Retinal pigment epithelial cell (primary cell): Measurements from ENCODE around the gene ANO1.

Source experiments
- DNase-seq: peaks from one replicate; pipeline ENCODE4 v3.0.0-alpha.2; 2010; ENCODE audit warnings: low read depth
- H3K4me3 ChIP-seq: 2 replicates; pipeline ENCODE4 v1.5.1; 2011; ENCODE audit warnings: mild to moderate bottlenecking, low read length, control low read depth, moderate library complexity
- TF ChIP-seq, protein P1 (sequence below): conservative IDR thresholded peaks from 2 replicates; pipeline ENCODE4 v1.5.1; 2011; ENCODE audit warnings: low read depth, low read length, control low read depth, inconsistent platforms

Gene ANO1

DNA sequence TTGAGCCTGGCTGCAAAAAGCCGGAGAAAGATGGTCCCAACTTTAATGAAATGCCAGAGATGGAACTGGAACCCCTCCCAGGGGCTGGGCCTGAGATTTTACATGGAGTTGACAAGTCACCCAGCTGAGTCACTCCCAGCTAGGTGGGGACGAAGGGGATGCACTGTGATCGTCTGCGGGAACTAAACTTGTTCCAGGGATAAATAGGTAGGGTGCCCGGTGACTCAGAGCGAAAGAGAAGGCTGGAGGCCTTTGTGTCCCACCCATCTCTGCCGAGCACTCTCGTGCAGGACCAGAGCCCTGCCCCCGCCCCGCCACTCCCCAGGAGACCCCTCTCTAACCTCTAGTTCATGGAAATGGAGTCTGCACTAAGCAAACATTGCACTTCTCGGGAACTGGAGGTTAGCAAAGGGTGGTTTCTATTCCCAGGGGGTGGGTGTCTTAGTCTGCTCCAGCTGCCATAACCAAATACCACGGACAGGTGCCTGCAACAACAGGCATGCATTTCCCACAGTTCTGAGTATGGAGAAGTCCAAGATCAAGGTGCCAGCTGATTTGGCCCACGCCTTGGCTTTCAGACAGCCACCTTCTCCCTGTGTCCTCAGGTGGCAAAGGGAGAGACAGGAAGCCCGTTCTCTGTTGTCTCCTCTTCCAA lies 64.2 kb downstream of the ANO1 start:
- TF ChIP-seq, protein P1, sequence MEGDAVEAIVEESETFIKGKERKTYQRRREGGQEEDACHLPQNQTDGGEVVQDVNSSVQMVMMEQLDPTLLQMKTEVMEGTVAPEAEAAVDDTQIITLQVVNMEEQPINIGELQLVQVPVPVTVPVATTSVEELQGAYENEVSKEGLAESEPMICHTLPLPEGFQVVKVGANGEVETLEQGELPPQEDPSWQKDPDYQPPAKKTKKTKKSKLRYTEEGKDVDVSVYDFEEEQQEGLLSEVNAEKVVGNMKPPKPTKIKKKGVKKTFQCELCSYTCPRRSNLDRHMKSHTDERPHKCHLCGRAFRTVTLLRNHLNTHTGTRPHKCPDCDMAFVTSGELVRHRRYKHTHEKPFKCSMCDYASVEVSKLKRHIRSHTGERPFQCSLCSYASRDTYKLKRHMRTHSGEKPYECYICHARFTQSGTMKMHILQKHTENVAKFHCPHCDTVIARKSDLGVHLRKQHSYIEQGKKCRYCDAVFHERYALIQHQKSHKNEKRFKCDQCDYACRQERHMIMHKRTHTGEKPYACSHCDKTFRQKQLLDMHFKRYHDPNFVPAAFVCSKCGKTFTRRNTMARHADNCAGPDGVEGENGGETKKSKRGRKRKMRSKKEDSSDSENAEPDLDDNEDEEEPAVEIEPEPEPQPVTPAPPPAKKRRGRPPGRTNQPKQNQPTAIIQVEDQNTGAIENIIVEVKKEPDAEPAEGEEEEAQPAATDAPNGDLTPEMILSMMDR: no peak
- DNase-seq: no peak
- no peak overlapping the region for H3K4me3 ChIP-seq

DNA sequence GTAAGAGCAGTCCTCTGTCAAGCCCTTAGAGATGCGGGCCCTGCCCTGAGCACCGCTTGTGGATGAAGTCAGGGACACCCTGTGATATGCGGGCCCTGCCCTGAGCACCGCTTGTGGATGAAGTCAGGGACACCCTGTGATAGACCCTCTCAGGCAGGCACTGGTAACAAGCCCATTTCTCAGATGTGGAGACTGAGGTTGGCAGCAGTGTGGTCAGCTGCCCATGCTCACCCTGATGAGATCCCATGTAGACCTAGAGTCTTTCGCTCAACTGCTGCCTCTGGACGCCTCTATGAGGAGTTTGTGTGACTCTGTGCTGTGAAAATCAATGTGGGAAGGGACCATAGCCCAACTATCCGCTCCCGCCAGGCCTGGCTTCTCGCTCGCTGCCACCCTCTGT lies 66.1 kb downstream of the ANO1 start:
- H3K4me3 ChIP-seq: no peak overlapping the region
- no peak for DNase-seq
- TF ChIP-seq, protein P1: no peak

DNA sequence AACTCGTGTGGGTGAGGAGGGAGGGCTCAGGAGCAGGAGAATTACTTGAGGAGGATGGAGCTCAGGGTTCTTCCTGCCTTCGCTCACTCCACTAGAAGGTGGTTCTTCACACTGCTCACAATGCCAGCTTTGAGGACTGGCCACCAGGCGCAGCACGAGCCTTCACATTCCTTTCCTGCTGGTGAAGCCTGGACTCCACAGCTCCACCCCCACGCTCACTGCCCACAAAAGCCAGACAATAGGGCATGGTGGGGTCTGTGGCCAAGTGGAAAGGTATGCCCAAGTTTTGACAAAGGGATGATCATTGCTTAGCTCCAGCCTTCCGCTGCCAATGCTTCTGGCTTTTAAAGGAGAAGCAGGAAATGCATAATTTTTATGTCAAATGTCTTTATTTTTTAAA lies 67.0 kb downstream of the ANO1 start:
- no peak for DNase-seq
- TF ChIP-seq, protein P1: no peak
- no peak overlapping the region for H3K4me3 ChIP-seq

DNA sequence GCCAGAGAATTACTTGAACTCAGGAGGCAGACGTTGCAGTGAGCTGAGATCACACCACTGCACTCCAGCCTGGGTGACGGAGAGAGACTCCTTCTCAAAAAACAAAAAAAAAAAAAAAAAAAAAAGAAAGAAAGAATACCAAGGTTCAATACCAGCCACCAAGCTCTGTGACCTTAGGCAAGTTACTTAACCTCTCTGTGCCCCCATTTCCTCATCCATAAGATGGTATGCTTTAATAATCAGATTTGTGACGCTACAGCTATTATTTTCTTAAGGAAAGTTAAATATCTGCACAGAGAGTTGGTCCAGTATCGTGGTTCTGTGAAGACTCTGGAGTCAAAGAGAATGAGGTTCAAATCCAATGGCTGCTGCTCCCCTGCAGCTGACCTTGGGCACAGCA lies 67.7 kb downstream of the ANO1 start:
- TF ChIP-seq, protein P1: no peak
- no peak for DNase-seq
- no peak overlapping the region for H3K4me3 ChIP-seq

DNA sequence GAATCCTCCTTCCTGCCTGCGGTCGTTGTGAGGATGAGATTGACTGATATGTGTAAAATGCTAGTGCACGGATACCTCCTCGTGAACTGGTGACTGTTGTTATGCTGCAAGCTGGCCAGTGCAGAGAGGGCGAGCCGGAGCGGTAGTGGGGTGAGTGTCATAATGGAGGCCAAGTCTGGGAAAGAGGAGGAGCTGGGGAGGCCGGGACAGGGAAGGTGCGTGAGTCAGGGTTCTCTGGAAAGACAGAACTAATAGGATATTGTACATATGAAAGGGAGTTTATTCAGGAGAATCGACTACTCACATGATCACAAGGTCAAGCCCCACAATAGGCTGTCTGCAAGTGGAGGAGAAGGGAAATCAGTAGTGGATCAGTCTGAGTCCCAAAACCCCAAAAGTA lies 68.2 kb downstream of the ANO1 start:
- TF ChIP-seq, protein P1: no peak
- no peak for DNase-seq
- no peak overlapping the region for H3K4me3 ChIP-seq

DNA sequence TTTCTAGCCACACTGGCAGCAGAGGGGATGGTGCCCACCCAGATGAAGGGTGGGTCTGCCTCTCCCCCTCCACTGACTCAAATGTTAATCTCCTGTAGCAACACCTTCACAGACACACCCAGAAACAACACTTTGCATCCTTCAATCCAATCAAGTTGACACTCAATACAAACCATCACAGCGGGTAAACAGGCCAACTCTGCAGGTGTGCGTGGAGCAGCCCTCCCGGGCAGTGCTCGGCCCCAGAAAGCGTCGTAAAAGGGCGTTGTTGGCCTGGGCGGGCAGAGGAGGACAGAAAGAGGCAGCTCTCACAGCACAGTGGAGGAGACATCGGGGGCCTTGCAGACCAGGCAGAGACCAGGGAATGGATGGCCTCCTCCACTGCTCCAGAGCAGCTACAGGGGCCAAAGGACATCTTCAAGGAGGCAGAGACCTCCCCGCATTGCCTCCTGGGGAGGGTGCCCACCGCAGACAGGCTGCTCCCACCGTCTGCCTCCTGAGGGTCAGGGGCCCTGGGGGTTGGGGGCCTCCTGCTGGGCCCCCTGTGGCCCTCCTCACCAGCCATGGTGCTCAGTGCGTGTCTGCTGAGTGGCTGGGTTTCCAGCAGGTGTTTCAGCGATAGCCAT lies 68.9 kb downstream of the ANO1 start:
- no peak for DNase-seq
- H3K4me3 ChIP-seq: no peak overlapping the region
- TF ChIP-seq, protein P1: no peak

DNA sequence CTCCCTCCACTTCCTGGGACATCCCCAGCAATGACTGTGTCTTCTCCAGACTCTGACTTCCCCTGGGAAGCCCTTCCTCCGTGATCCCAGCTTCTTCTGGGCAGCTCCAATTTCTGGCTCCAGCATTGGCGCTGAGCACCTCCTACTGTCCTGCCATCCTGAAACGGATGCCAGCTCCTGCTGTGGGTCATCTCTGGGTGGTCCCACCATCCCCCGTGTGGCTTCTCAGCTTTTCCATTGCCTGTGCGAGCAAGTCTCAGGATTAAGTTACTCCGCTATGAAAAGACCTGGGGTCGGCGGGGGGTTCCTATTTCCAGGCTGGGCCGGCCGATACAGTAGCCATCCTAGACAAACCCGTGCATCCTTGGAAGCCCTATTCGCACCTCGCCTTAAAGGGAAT lies 69.6 kb downstream of the ANO1 start:
- TF ChIP-seq, protein P1: no peak
- no peak overlapping the region for H3K4me3 ChIP-seq

More for the DNA sequence above, 69.6 kb downstream of the ANO1 start:
- DNase-seq: no peak
